HG02798 (cell line): ENCODE results near the gene GABRA5.
"Not testable (repeated sequence)": the region's sequence is repeated elsewhere in the genome, so short reads cannot be mapped to it uniquely, and the experiment has no call there.

ENCODE experiments used
- ATAC-seq: cut with Tn5 transposase; IDR thresholded peaks from one replicate; pipeline ENCODE4 v1.9.1; 2021; ENCODE audit warnings: mild to moderate bottlenecking; ENCODE audit not compliant: unreplicated experiment, poor library complexity

The GABRA5 gene

GRCh38 chr15:26874774-26875475 is 8.1 kb downstream of the GABRA5 start:
- ATAC-seq: no peak

GRCh38 chr15:26875476-26875850 is 8.6 kb downstream of the GABRA5 start:
- no peak for ATAC-seq

GRCh38 chr15:26877831-26878230 is 11.0 kb downstream of the GABRA5 start:
- no peak for ATAC-seq

- ATAC-seq: no peak
Observed at GRCh38 chr15:26879706-26880105, 12.8 kb downstream of the GABRA5 start.

- ATAC-seq: no peak
Observed at GRCh38 chr15:26882112-26882511, 15.2 kb downstream of the GABRA5 start.

GRCh38 chr15:26882616-26883365 is 15.9 kb downstream of the GABRA5 start:
- no peak for ATAC-seq

GRCh38 chr15:26883466-26883865 is 16.6 kb downstream of the GABRA5 start:
- no peak for ATAC-seq

- no peak for ATAC-seq
Observed at GRCh38 chr15:26886566-26886965, 19.7 kb downstream of the GABRA5 start.

- ATAC-seq: no peak
Observed at GRCh38 chr15:26887926-26888666, 21.2 kb downstream of the GABRA5 start.

GRCh38 chr15:26888761-26889160 is 21.9 kb downstream of the GABRA5 start:
- ATAC-seq: no peak

GRCh38 chr15:26889298-26889898 is 22.5 kb downstream of the GABRA5 start:
- ATAC-seq: no peak

GRCh38 chr15:26890451-26890850 is 23.6 kb downstream of the GABRA5 start:
- ATAC-seq: no peak

GRCh38 chr15:26890988-26891387 is 24.1 kb downstream of the GABRA5 start:
- no peak for ATAC-seq

GRCh38 chr15:26891448-26892181 is 24.8 kb downstream of the GABRA5 start:
- ATAC-seq: peak; percentile 50

GRCh38 chr15:26892182-26892518 is 25.3 kb downstream of the GABRA5 start:
- no peak for ATAC-seq

- ATAC-seq: no peak
Observed at GRCh38 chr15:26892678-26893077, 25.8 kb downstream of the GABRA5 start.

GRCh38 chr15:26893351-26894065 is 26.6 kb downstream of the GABRA5 start:
- no peak for ATAC-seq

GRCh38 chr15:26894181-26894580 is 27.3 kb downstream of the GABRA5 start:
- no peak for ATAC-seq

GRCh38 chr15:26895346-26895745 is 28.5 kb downstream of the GABRA5 start:
- ATAC-seq: not testable (repeated sequence)

GRCh38 chr15:26899658-26900057 is 32.8 kb downstream of the GABRA5 start:
- ATAC-seq: no peak
